Measurements from ENCODE around the gene FAM171A1.

The FAM171A1 gene

GRCh38 chr10:15266117-15266516 is 105.0 kb downstream of the FAM171A1 start:
- peaks cover 8% of the 10 kb centered on the region for H3K36me3 ChIP-seq (ENCODE audit: insufficient read depth, low read depth, low read length)
- no peak overlapping the region for H3K9ac ChIP-seq (ENCODE audit: low read depth, low read length)
- H3K4me3 ChIP-seq (ENCODE audit: low read length), result no peak overlapping the region
- H3K27me3 ChIP-seq (ENCODE audit: insufficient read depth, low read length), result no peaks in the 10 kb centered on the region
- no peaks in the 10 kb centered on the region for H3K4me1 ChIP-seq (ENCODE audit: insufficient read depth, low read length)
- H3K27ac ChIP-seq (ENCODE audit: low read length), result no peak overlapping the region
- H3K9me3 ChIP-seq (ENCODE audit: insufficient read depth, low read depth, low read length), result peaks cover 9% of the 10 kb centered on the region

GRCh38 chr10:15265558-15265957 is 105.5 kb downstream of the FAM171A1 start:
- Histone ChIP-seq H3K9me3 (ENCODE audit: insufficient read depth, low read depth, low read length) (peaks cover 9% of the 10 kb centered on the region), H3K36me3 (ENCODE audit: insufficient read depth, low read depth, low read length) (peaks cover 8% of the 10 kb centered on the region), H3K27me3 (ENCODE audit: insufficient read depth, low read length) (no peaks in the 10 kb centered on the region), H3K27ac (ENCODE audit: low read length) (no peak overlapping the region), H3K4me3 (ENCODE audit: low read length) (no peak overlapping the region), H3K4me1 (ENCODE audit: insufficient read depth, low read length) (no peaks in the 10 kb centered on the region), H3K9ac (ENCODE audit: low read depth, low read length) (no peak overlapping the region)

GRCh38 chr10:15265056-15265455 is 106.0 kb downstream of the FAM171A1 start:
- H3K4me3 ChIP-seq (ENCODE audit: low read length), result no peak overlapping the region
- H3K9ac ChIP-seq (ENCODE audit: low read depth, low read length), result no peak overlapping the region
- H3K27me3 ChIP-seq (ENCODE audit: insufficient read depth, low read length), result no peaks in the 10 kb centered on the region
- H3K9me3 ChIP-seq (ENCODE audit: insufficient read depth, low read depth, low read length), result peaks cover 9% of the 10 kb centered on the region
- no peaks in the 10 kb centered on the region for H3K4me1 ChIP-seq (ENCODE audit: insufficient read depth, low read length)
- no peak overlapping the region for H3K27ac ChIP-seq (ENCODE audit: low read length)
- peaks cover 8% of the 10 kb centered on the region for H3K36me3 ChIP-seq (ENCODE audit: insufficient read depth, low read depth, low read length)

GRCh38 chr10:15263657-15264323 is 107.3 kb downstream of the FAM171A1 start:
- H3K4me1 ChIP-seq (ENCODE audit: insufficient read depth, low read length), result no peaks in the 10 kb centered on the region

GRCh38 chr10:15262036-15262713 is 108.9 kb downstream of the FAM171A1 start:
- Histone ChIP-seq H3K27me3 (ENCODE audit: insufficient read depth, low read length) (no peaks in the 10 kb centered on the region), H3K27ac (ENCODE audit: low read length) (no peak overlapping the region), H3K9me3 (ENCODE audit: insufficient read depth, low read depth, low read length) (no peaks in the 10 kb centered on the region)

More at GRCh38 chr10:15263657-15264323, 107.3 kb downstream of the FAM171A1 start:
- H3K27ac ChIP-seq (ENCODE audit: low read length), result no peak overlapping the region
- no peaks in the 10 kb centered on the region for H3K36me3 ChIP-seq (ENCODE audit: insufficient read depth, low read depth, low read length)
- no peak overlapping the region for H3K4me3 ChIP-seq (ENCODE audit: low read length)
- H3K9ac ChIP-seq (ENCODE audit: low read depth, low read length), result no peak overlapping the region
- no peaks in the 10 kb centered on the region for H3K27me3 ChIP-seq (ENCODE audit: insufficient read depth, low read length)
- H3K9me3 ChIP-seq (ENCODE audit: insufficient read depth, low read depth, low read length), result no peaks in the 10 kb centered on the region

GRCh38 chr10:15259136-15259535 is 112.0 kb downstream of the FAM171A1 start:
- Histone ChIP-seq H3K4me1 (ENCODE audit: insufficient read depth, low read length) (peaks cover 12% of the 10 kb centered on the region), H3K27ac (ENCODE audit: low read length) (no peak overlapping the region), H3K4me3 (ENCODE audit: low read length) (no peak overlapping the region), H3K27me3 (ENCODE audit: insufficient read depth, low read length) (no peaks in the 10 kb centered on the region), H3K36me3 (ENCODE audit: insufficient read depth, low read depth, low read length) (no peaks in the 10 kb centered on the region), H3K9ac (ENCODE audit: low read depth, low read length) (no peak overlapping the region), H3K9me3 (ENCODE audit: insufficient read depth, low read depth, low read length) (no peaks in the 10 kb centered on the region)

More at GRCh38 chr10:15262036-15262713, 108.9 kb downstream of the FAM171A1 start:
- H3K4me3 ChIP-seq (ENCODE audit: low read length), result no peak overlapping the region
- H3K4me1 ChIP-seq (ENCODE audit: insufficient read depth, low read length), result no peaks in the 10 kb centered on the region
- H3K36me3 ChIP-seq (ENCODE audit: insufficient read depth, low read depth, low read length), result no peaks in the 10 kb centered on the region
- H3K9ac ChIP-seq (ENCODE audit: low read depth, low read length), result no peak overlapping the region

GRCh38 chr10:15258255-15258654 is 112.8 kb downstream of the FAM171A1 start:
- Histone ChIP-seq H3K27ac (ENCODE audit: low read length) (no peak overlapping the region), H3K27me3 (ENCODE audit: insufficient read depth, low read length) (no peaks in the 10 kb centered on the region), H3K4me1 (ENCODE audit: insufficient read depth, low read length) (peaks cover 15% of the 10 kb centered on the region), H3K36me3 (ENCODE audit: insufficient read depth, low read depth, low read length) (no peaks in the 10 kb centered on the region), H3K9me3 (ENCODE audit: insufficient read depth, low read depth, low read length) (no peaks in the 10 kb centered on the region), H3K9ac (ENCODE audit: low read depth, low read length) (no peak overlapping the region), H3K4me3 (ENCODE audit: low read length) (no peak overlapping the region)

GRCh38 chr10:15255961-15256360 is 115.1 kb downstream of the FAM171A1 start:
- no peak overlapping the region for H3K27ac ChIP-seq (ENCODE audit: low read length)
- no peaks in the 10 kb centered on the region for H3K9me3 ChIP-seq (ENCODE audit: insufficient read depth, low read depth, low read length)
- H3K9ac ChIP-seq (ENCODE audit: low read depth, low read length), result no peak overlapping the region
- no peaks in the 10 kb centered on the region for H3K36me3 ChIP-seq (ENCODE audit: insufficient read depth, low read depth, low read length)
- H3K27me3 ChIP-seq (ENCODE audit: insufficient read depth, low read length), result no peaks in the 10 kb centered on the region
- peaks cover 15% of the 10 kb centered on the region for H3K4me1 ChIP-seq (ENCODE audit: insufficient read depth, low read length)
- no peak overlapping the region for H3K4me3 ChIP-seq (ENCODE audit: low read length)

GRCh38 chr10:15254808-15255648 is 116.1 kb downstream of the FAM171A1 start:
- Histone ChIP-seq H3K4me1 (ENCODE audit: insufficient read depth, low read length) (peaks cover 15% of the 10 kb centered on the region), H3K27me3 (ENCODE audit: insufficient read depth, low read length) (no peaks in the 10 kb centered on the region), H3K9ac (ENCODE audit: low read depth, low read length) (0 out of 2 replicates have a peak overlapping the region, but pooled peaks have one; percentile 0), H3K36me3 (ENCODE audit: insufficient read depth, low read depth, low read length) (no peaks in the 10 kb centered on the region), H3K4me3 (ENCODE audit: low read length) (no peak overlapping the region; the same call in 1 of the 2 replicates), H3K9me3 (ENCODE audit: insufficient read depth, low read depth, low read length) (no peaks in the 10 kb centered on the region), H3K27ac (ENCODE audit: low read length) (no peak overlapping the region)

GRCh38 chr10:15253951-15254807 is 116.9 kb downstream of the FAM171A1 start:
- H3K4me1 ChIP-seq (ENCODE audit: insufficient read depth, low read length), result peaks cover 15% of the 10 kb centered on the region
- 0 out of 2 replicates have a peak overlapping the region, but pooled peaks have one; percentile 0 for H3K9ac ChIP-seq (ENCODE audit: low read depth, low read length)
- H3K4me3 ChIP-seq (ENCODE audit: low read length), result no peak overlapping the region; the same call in 1 of the 2 replicates
- H3K9me3 ChIP-seq (ENCODE audit: insufficient read depth, low read depth, low read length), result no peaks in the 10 kb centered on the region
- H3K27me3 ChIP-seq (ENCODE audit: insufficient read depth, low read length), result no peaks in the 10 kb centered on the region
- no peak overlapping the region for H3K27ac ChIP-seq (ENCODE audit: low read length)
- no peaks in the 10 kb centered on the region for H3K36me3 ChIP-seq (ENCODE audit: insufficient read depth, low read depth, low read length)

GRCh38 chr10:15252396-15252795 is 118.7 kb downstream of the FAM171A1 start:
- H3K36me3 ChIP-seq (ENCODE audit: insufficient read depth, low read depth, low read length), result no peaks in the 10 kb centered on the region
- H3K27me3 ChIP-seq (ENCODE audit: insufficient read depth, low read length), result no peaks in the 10 kb centered on the region
- H3K27ac ChIP-seq (ENCODE audit: low read length), result no peak overlapping the region
- peaks cover 15% of the 10 kb centered on the region for H3K4me1 ChIP-seq (ENCODE audit: insufficient read depth, low read length)
- no peak overlapping the region for H3K9ac ChIP-seq (ENCODE audit: low read depth, low read length)
- H3K4me3 ChIP-seq (ENCODE audit: low read length), result no peak overlapping the region
- no peaks in the 10 kb centered on the region for H3K9me3 ChIP-seq (ENCODE audit: insufficient read depth, low read depth, low read length)

Data from iPS-20b (cell line).